A549 (cell line): Measurements from ENCODE around the gene SMPD2. TPM values are rescaled to one million over a fixed set of nuclear protein-coding genes. Genes with fewer than 3 reads are reported as not detected.
A peak's percentile ranks its signal among the peaks of the same experiment; 100 is the strongest.

Experiments
- ATAC-seq, 2 experiments: fragments of 200-7000 bp in 1 of 2; fragments of >200 bp in 1 of 2; cut with Nextera tagmentation in 1 of 2; cut with Tn5 transposase in 1 of 2; 3 replicates each; pipeline versions ENCODE4 v1.8.0 to v1.9.1; 2018 to 2020; ENCODE audit warnings: mild to moderate bottlenecking in 1 of 2, moderate library complexity in 1 of 2
- CTCF ChIA-PET: fragments of 300-600 bp; sonication (Branson Sonifier 250); formaldehyde crosslinking; extraction: SDS; loops from one replicate; lab custom pipeline; 2021; ENCODE audit warnings: antibody characterized with exemption, inconsistent platforms; lab: Yijun Ruan, JAX
- POLR2A ChIA-PET: fragments of 350-600 bp; formaldehyde crosslinking; extraction: SDS; loops from one replicate; lab custom pipeline; 2021; ENCODE audit warnings: antibody characterized with exemption, inconsistent platforms; lab: Yijun Ruan, JAX
- DNase-seq, 2 experiments: peaks; one replicate each; pipeline versions ENCODE4 v3.0.0 to v3.0.0-alpha.2; 2011 to 2016; ENCODE audit warnings: low read depth in 1 of 2, low spot score in 1 of 2
- FAIRE-seq: peaks from 2 replicates; lab custom pipeline; 2011; peaks lifted over from hg19 to GRCh38; lab: Jason Lieb, UNC
- H3K27ac ChIP-seq, 2 experiments: fragments of >200 bp; sonication (Bioruptor Twin); formaldehyde crosslinking; 3 replicates each; pipeline ENCODE4 v1.5.1; 2016 to 2017
- H3K4me1 ChIP-seq: fragments of >200 bp; sonication (Bioruptor Twin); formaldehyde crosslinking; 3 replicates; pipeline ENCODE4 v1.6.1; 2016
- H3K4me2 ChIP-seq: fragments of >200 bp; sonication (Bioruptor Twin); formaldehyde crosslinking; 3 replicates; pipeline ENCODE4 v1.6.1; 2016
- H3K4me3 ChIP-seq: fragments of >200 bp; sonication (Bioruptor Twin); formaldehyde crosslinking; 3 replicates; pipeline ENCODE4 v1.5.1; 2016
- H3K9me3 ChIP-seq: fragments of >200 bp; sonication (Bioruptor Twin); formaldehyde crosslinking; 3 replicates; pipeline ENCODE4 v1.6.1; 2016
- BCL3 ChIP-seq: fragments of >200 bp; sonication (Bioruptor Twin); formaldehyde crosslinking; IDR thresholded peaks from 3 replicates; pipeline ENCODE4 v1.6.1; 2016
- BHLHE40 ChIP-seq: IDR thresholded peaks from 2 replicates; pipeline ENCODE4 v1.6.1; 2012; ENCODE audit warnings: low read depth, low read length, inconsistent platforms
- CEBPB ChIP-seq, 2 experiments: fragments of >200 bp in 1 of 2; sonication (Bioruptor Twin) in 1 of 2; formaldehyde crosslinking in 1 of 2; IDR thresholded peaks; 2 replicates each; pipeline ENCODE4 v1.6.1; 2012 to 2016
- CHD2 ChIP-seq: fragments of 150-350 bp; IDR thresholded peaks from 2 replicates; pipeline ENCODE4 v1.6.1; 2014; ENCODE audit warnings: low read length; ENCODE audit not compliant: partially characterized antibody
- CHD4 ChIP-seq: fragments of 200-600 bp; sonication (generic); IDR thresholded peaks from 2 replicates; pipeline ENCODE4 v1.6.1; 2016; ENCODE audit warnings: antibody characterized with exemption, mild to moderate bottlenecking, borderline replicate concordance
- E2F6 ChIP-seq: IDR thresholded peaks from 2 replicates; pipeline ENCODE4 v1.6.1; 2012; ENCODE audit warnings: low read depth, borderline replicate concordance
- EHMT2 ChIP-seq: fragments of 200-600 bp; sonication (generic); IDR thresholded peaks from 2 replicates; pipeline ENCODE4 v1.6.1; 2016; ENCODE audit warnings: antibody characterized with exemption, low read depth, mild to moderate bottlenecking, moderate library complexity
- FOSB ChIP-seq: fragments of 250-450 bp; sonication (Bioruptor Pico); IDR thresholded peaks from 2 replicates; pipeline ENCODE4 v1.5.0; 2020; ENCODE audit warnings: mild to moderate bottlenecking, moderate library complexity
- FOSL2 ChIP-seq, 2 experiments: fragments of 450-650 bp in 1 of 2; fragments of >200 bp in 1 of 2; sonication (Bioruptor Twin) in 1 of 2; formaldehyde crosslinking; IDR thresholded peaks; 2 replicates each; pipeline versions ENCODE4 v1.5.0 to v1.6.1; 2016 to 2020; ENCODE audit warnings: mild to moderate bottlenecking in 1 of 2, moderate library complexity in 1 of 2
- HES2 ChIP-seq: fragments of >200 bp; sonication (Bioruptor Twin); formaldehyde crosslinking; IDR thresholded peaks from 2 replicates; pipeline ENCODE4 v1.6.1; 2016
- HEYL ChIP-seq: fragments of 250-450 bp; sonication (Bioruptor Pico); IDR thresholded peaks from 2 replicates; pipeline ENCODE4 v1.8.0; 2021; ENCODE audit warnings: mild to moderate bottlenecking, moderate library complexity
- HOXA7 ChIP-seq: fragments of 250-450 bp; sonication (Bioruptor Pico); IDR thresholded peaks from 2 replicates; pipeline ENCODE4 v1.5.0; 2020; ENCODE audit warnings: mild to moderate bottlenecking, moderate library complexity
- HOXB5 ChIP-seq: fragments of 250-450 bp; sonication (Bioruptor Pico); IDR thresholded peaks from 2 replicates; pipeline ENCODE4 v1.5.0; 2020; ENCODE audit warnings: mild to moderate bottlenecking, moderate library complexity
- KDM1A ChIP-seq: fragments of 200-600 bp; sonication (generic); IDR thresholded peaks from 2 replicates; pipeline ENCODE4 v1.6.1; 2016; ENCODE audit warnings: low read depth, mild to moderate bottlenecking
- MAFK ChIP-seq: fragments of 450-650 bp; IDR thresholded peaks from 2 replicates; pipeline ENCODE4 v1.6.1; 2014; ENCODE audit not compliant: partially characterized antibody
- MAZ ChIP-seq: fragments of 150-350 bp; IDR thresholded peaks from 2 replicates; pipeline ENCODE4 v1.6.1; 2014; ENCODE audit warnings: antibody characterized with exemption, low read depth, low read length, borderline replicate concordance
- MYC ChIP-seq: IDR thresholded peaks from 2 replicates; pipeline ENCODE4 v1.6.1; 2012; ENCODE audit warnings: mild to moderate bottlenecking, inconsistent platforms, low read length, improper control_type of control experiment, borderline replicate concordance
- NFE2L2 ChIP-seq: fragments of 150-350 bp; conservative IDR thresholded peaks from 2 replicates; pipeline ENCODE4 v1.6.1; 2014; ENCODE audit warnings: low read length
- NPAS2 ChIP-seq: fragments of 250-450 bp; sonication (Bioruptor Pico); IDR thresholded peaks from 2 replicates; pipeline ENCODE4 v1.8.0; 2022; ENCODE audit warnings: mild to moderate bottlenecking, moderate library complexity, borderline replicate concordance
- NR3C1 ChIP-seq: fragments of >200 bp; sonication (Bioruptor Twin); formaldehyde crosslinking; IDR thresholded peaks from 3 replicates; pipeline ENCODE4 v1.6.1; 2017
- PBX3 ChIP-seq: IDR thresholded peaks from 2 replicates; pipeline ENCODE4 v1.6.1; 2012
- PHF8 ChIP-seq: fragments of 200-600 bp; sonication (generic); IDR thresholded peaks from 2 replicates; pipeline ENCODE4 v1.6.1; 2016; ENCODE audit warnings: low read depth, mild to moderate bottlenecking, antibody characterized with exemption, moderate library complexity, borderline replicate concordance
- RCOR1 ChIP-seq: fragments of 150-350 bp; IDR thresholded peaks from 2 replicates; pipeline ENCODE4 v1.6.1; 2014; ENCODE audit warnings: antibody characterized with exemption, low read length, low read depth
- REST ChIP-seq: fragments of 200-600 bp; sonication (generic); IDR thresholded peaks from 2 replicates; pipeline ENCODE4 v1.6.1; 2016; ENCODE audit warnings: antibody characterized with exemption, mild to moderate bottlenecking, moderate library complexity
- RNF2 ChIP-seq: fragments of 200-600 bp; sonication (generic); IDR thresholded peaks from 2 replicates; pipeline ENCODE4 v1.6.1; 2016; ENCODE audit warnings: low read depth, mild to moderate bottlenecking, antibody characterized with exemption, moderate library complexity, borderline replicate concordance
- USF2 ChIP-seq: fragments of 450-650 bp; IDR thresholded peaks from 2 replicates; pipeline ENCODE4 v1.6.1; 2014; ENCODE audit warnings: antibody characterized with exemption
- WGBS: methylation state at CpG from one replicate; pipeline ENCODE4 v1.1.6; 2017; ENCODE audit errors: missing lambda C conversion rate; 5-methylcytosine and 5-hydroxymethylcytosine counted together
- polyA plus RNA-seq, 4 experiments: library from polyadenylated mRNA; depleted of rRNA in 3 of 4; stranded (reverse); fragments of >200 nt; fragmentation: RNase III in 1 of 4; extraction: RNeasy Plus Mini Kit Qiagen cat#74134 plus additional on column Dnase treatment in 1 of 4; gene quantifications; 2 replicates in 3 of 4; 3 replicates in 1 of 4; pipeline ENCODE4 v1.2.3, GENCODE V29; 2011 to 2017

Gene SMPD2
- polyA plus RNA-seq, 2 of the 4 experiments (the other 2 are of a cell fraction) = 9.6 to 10.0 TPM

GRCh38 chr6:109483735-109484057 is 43.2 kb downstream of the SMPD2 start:
- POLR2A ChIA-PET = no interaction called here
- H3K4me2 ChIP-seq = peak overlapping the region; percentile 69
- peaks cover 36% of the 10 kb centered on the region; the same call in 2 of the 3 replicates for H3K4me1 ChIP-seq
- H3K4me3 ChIP-seq = peak overlapping the region; percentile 85
- H3K27ac ChIP-seq = peak overlapping the region; percentile 45 to 100; a peak in 5 of 6 replicates
- no peaks in the 10 kb centered on the region for H3K9me3 ChIP-seq
- TF ChIP-seq BCL3 (no peak), KDM1A (no peak), USF2 (no peak), NR3C1 (no peak), HEYL (CRISPR knock-in tag) (no peak), FOSL2 (IDR thresholded peaks at IDR 0.05) (no peak), FOSL2 (CRISPR knock-in tag; IDR thresholded peaks at IDR 0.05) (no peak), MAFK (no peak), NFE2L2 (no peak), RCOR1 (no peak), MAZ (no peak), EHMT2 (no peak), CHD4 (no peak), HOXB5 (CRISPR knock-in tag) (no peak)
- ATAC-seq = no peak
- WGBS = 16% methylated on average over 6 of the region's 6 CpGs
- CTCF ChIA-PET = no interaction called here
- FAIRE-seq = no peak
- no peak for DNase-seq

GRCh38 chr6:109484122-109484521 is 43.6 kb downstream of the SMPD2 start:
- ATAC-seq (no peak), FAIRE-seq (no peak), DNase-seq (no peak)
- ChIA-PET CTCF (no interaction called here), POLR2A (no interaction called here)
- H3K9me3 ChIP-seq = no peaks in the 10 kb centered on the region
- 92% methylated on average over 3 of the region's 3 CpGs for WGBS
- H3K27ac ChIP-seq = peak overlapping the region in 1 of 2 experiments; percentile 45; a peak in 1 of 6 replicates
- no peak for TF ChIP-seq PHF8
- TF ChIP-seq CEBPB (IDR thresholded peaks at IDR 0.05) = no peak
- no peak for TF ChIP-seq EHMT2
- no peak for TF ChIP-seq HOXA7 (CRISPR knock-in tag)
- no peak for TF ChIP-seq FOSB (CRISPR knock-in tag)
- no peak for TF ChIP-seq NPAS2
- no peak for TF ChIP-seq FOSL2 (IDR thresholded peaks at IDR 0.05)
- TF ChIP-seq FOSL2 (CRISPR knock-in tag; IDR thresholded peaks at IDR 0.05) = no peak
- no peak for TF ChIP-seq REST
- TF ChIP-seq BHLHE40 = no peak
- TF ChIP-seq HES2 = no peak
- TF ChIP-seq RCOR1 = no peak
- TF ChIP-seq PBX3 = no peak
- TF ChIP-seq MYC = no peak
- no peak for TF ChIP-seq E2F6
- no peak for TF ChIP-seq CHD4
- no peak for TF ChIP-seq CHD2
- TF ChIP-seq RNF2 = no peak
- TF ChIP-seq KDM1A = no peak
- TF ChIP-seq HEYL (CRISPR knock-in tag) = no peak
- peak overlapping the region; percentile 85; the same call in 2 of the 3 replicates for H3K4me3 ChIP-seq
- H3K4me1 ChIP-seq = peaks cover 32% of the 10 kb centered on the region; the same call in 2 of the 3 replicates
- H3K4me2 ChIP-seq = peak overlapping the region; percentile 69
